Endothelial cell of umbilical vein (primary cell): ENCODE results near the gene CACNA2D2. TPM values are rescaled to one million over a fixed set of nuclear protein-coding genes. Genes with fewer than 3 reads are reported as not detected.

ENCODE experiments used
- BruUV-seq: library from RNA; stranded (reverse); fragments of 400-500 nt; replicated peaks from 2 replicates; lab custom pipeline; 2021; lab: Mats Ljungman, UMichigan
- CTCF ChIA-PET: fragments of 300-600, 350-600 bp; sonication (Branson Sonifier 250); formaldehyde crosslinking; loops from one replicate; lab custom pipeline; 2021; ENCODE audit warnings: antibody characterized with exemption, inconsistent platforms; lab: Charles Lee
- POLR2A ChIA-PET: fragments of 300-600, 350-600 bp; sonication (Branson Sonifier 250); formaldehyde crosslinking; loops from one replicate; lab custom pipeline; 2021; ENCODE audit warnings: antibody characterized with exemption, inconsistent platforms; lab: Charles Lee
- DNase-seq: peaks from one replicate; pipeline ENCODE4 v3.0.0-alpha.2; 2011; ENCODE audit warnings: low read depth, low spot score
- FAIRE-seq: peaks from 2 replicates; lab custom pipeline; 2011; peaks lifted over from hg19 to GRCh38; lab: Jason Lieb, UNC
- H2AFZ ChIP-seq: 2 replicates; pipeline ENCODE4 v1.6.0; 2012; ENCODE audit warnings: low read depth, low read length, control low read depth, inconsistent platforms
- H3K27ac ChIP-seq: 2 replicates; pipeline ENCODE4 v1.5.1; 2011; ENCODE audit warnings: low read depth, mild to moderate bottlenecking, control low read depth, low read length, moderate library complexity; ENCODE audit not compliant: insufficient read depth
- H3K27me3 ChIP-seq, 2 experiments: 2 replicates each; pipeline versions ENCODE4 v1.6.0 to v1.6.1; 2011; ENCODE audit warnings: low read length in 2 of 2, mixed read lengths in 1 of 2; ENCODE audit not compliant: control insufficient read depth in 2 of 2, insufficient read depth in 2 of 2
- H3K36me3 ChIP-seq, 2 experiments: 2 replicates in 1 of 2; 3 replicates in 1 of 2; pipeline ENCODE4 v1.5.1; 2011; ENCODE audit warnings: low read length in 2 of 2, mild to moderate bottlenecking in 1 of 2, moderate library complexity in 1 of 2; ENCODE audit not compliant: control insufficient read depth in 2 of 2, insufficient read depth in 2 of 2; ENCODE audit errors: extremely low read depth in 1 of 2
- H3K4me1 ChIP-seq: 3 replicates; pipeline ENCODE4 v1.5.1; 2011; ENCODE audit warnings: mild to moderate bottlenecking, low read length; ENCODE audit not compliant: control insufficient read depth, insufficient read depth; ENCODE audit errors: extremely low read depth
- H3K4me2 ChIP-seq: 2 replicates; pipeline ENCODE4 v1.6.1; 2011; ENCODE audit warnings: low read length, control low read depth, mixed read lengths; ENCODE audit not compliant: insufficient read depth
- H3K4me3 ChIP-seq, 3 experiments: fragments of 200-600 bp in 1 of 3; sonication (generic), shearing (Covaris generic) in 1 of 3; replicated peaks in 1 of 3; 2 replicates each; pipeline ENCODE4 v1.5.1; 2011 to 2016; ENCODE audit warnings: control low read depth in 3 of 3, low read length in 3 of 3, mild to moderate bottlenecking in 2 of 3, inconsistent platforms in 1 of 3, low read depth in 1 of 3, moderate library complexity in 1 of 3; ENCODE audit not compliant: insufficient read depth in 1 of 3
- H3K79me2 ChIP-seq: 2 replicates; pipeline ENCODE4 v1.6.0; 2012; ENCODE audit warnings: low read length, inconsistent platforms; ENCODE audit not compliant: control insufficient read depth, insufficient read depth
- H3K9ac ChIP-seq: replicated peaks from 2 replicates; pipeline ENCODE3; 2011; ENCODE audit warnings: low read length, control low read depth; ENCODE audit not compliant: insufficient read depth; ENCODE audit errors: extremely low read depth
- H3K9me1 ChIP-seq: replicated peaks from 3 replicates; pipeline ENCODE4 v1.6.0; 2011; ENCODE audit warnings: mild to moderate bottlenecking, low read length; ENCODE audit not compliant: control insufficient read depth, insufficient read depth; ENCODE audit errors: extremely low read depth
- H3K9me3 ChIP-seq: replicated peaks from 2 replicates; pipeline ENCODE4 v1.5.1; 2012; ENCODE audit warnings: low read length, inconsistent platforms; ENCODE audit not compliant: control insufficient read depth, insufficient read depth
- H4K20me1 ChIP-seq: replicated peaks from 2 replicates; pipeline ENCODE3; 2011; ENCODE audit warnings: mild to moderate bottlenecking, low read length; ENCODE audit not compliant: control insufficient read depth, insufficient read depth; ENCODE audit errors: extremely low read depth
- EZH2 ChIP-seq: IDR thresholded peaks from 2 replicates; pipeline ENCODE4 v1.6.1; 2012; ENCODE audit warnings: borderline replicate concordance, low read depth, mild to moderate bottlenecking, moderate library complexity, low read length, inconsistent platforms; ENCODE audit not compliant: severe bottlenecking
- FOS ChIP-seq: IDR thresholded peaks from 2 replicates; pipeline ENCODE4 v1.6.1; 2011; ENCODE audit warnings: mild to moderate bottlenecking, low read length, moderate library complexity, borderline replicate concordance; ENCODE audit not compliant: insufficient read depth
- GATA2 ChIP-seq: IDR thresholded peaks from 2 replicates; pipeline ENCODE4 v1.7.0; 2011; ENCODE audit warnings: low read depth, mild to moderate bottlenecking, moderate library complexity, mixed read lengths, low read length; ENCODE audit not compliant: insufficient read length, insufficient read depth
- JUN ChIP-seq: IDR thresholded peaks from 2 replicates; pipeline ENCODE4 v1.6.1; 2011; ENCODE audit warnings: borderline replicate concordance, low read depth; ENCODE audit not compliant: insufficient read length, insufficient read depth
- MYC ChIP-seq: IDR thresholded peaks from one replicate; pipeline ENCODE4 v1.6.1; 2011; ENCODE audit warnings: mild to moderate bottlenecking, low read depth, low read length
- POLR2A ChIP-seq: IDR thresholded peaks from 2 replicates; pipeline ENCODE4 v1.6.1; 2012; ENCODE audit warnings: low read depth, mild to moderate bottlenecking, control low read depth, low read length
- POLR2AphosphoS5 ChIP-seq: IDR thresholded peaks from 2 replicates; pipeline ENCODE4 v1.6.1; 2012; ENCODE audit warnings: low read depth, mild to moderate bottlenecking, control low read depth, low read length, moderate library complexity; ENCODE audit not compliant: insufficient read depth
- dilution Hi-C: fragments of 300-500 bp; cut with MboI; formaldehyde crosslinking; loops from one replicate; pipeline ENCODE4 v1.15.0; 2019; ENCODE audit warnings: low sequenced_read_pairs; ENCODE audit not compliant: extremely low pct_ligation_motif_present
- intact Hi-C: fragments of 100-400 bp; cut with micrococcal nuclease; formaldehyde crosslinking; loops from one replicate; pipeline ENCODE4 v1.10.0; 2022
- polyA plus RNA-seq, 4 experiments: library from polyadenylated mRNA; depleted of rRNA in 3 of 4; stranded (reverse) in 3 of 4; unstranded in 1 of 4; fragments of >200 nt; gene quantifications; 2 replicates each; pipeline versions ENCODE4 v1.2.1 to v1.2.3, GENCODE V29; 2011 to 2012; ENCODE audit warnings: missing spikeins in 1 of 4
- total RNA-seq: library from RNA; stranded (reverse); gene quantifications from 2 replicates; pipeline ENCODE4 v1.2.3, GENCODE V29; 2021
- TF ChIP-seq, protein P1 (sequence below), 2 donors: IDR thresholded peaks; 1 replicate in 1 of 2; 2 replicates in 1 of 2; pipeline ENCODE4 v1.5.1; 2011; ENCODE audit warnings: low read length in 2 of 2, mild to moderate bottlenecking in 2 of 2, moderate library complexity in 2 of 2, control low read depth in 1 of 2, inconsistent platforms in 1 of 2, low read depth in 1 of 2; ENCODE audit not compliant: insufficient read depth in 1 of 2; ENCODE audit errors: extremely low read depth in 1 of 2
- TF ChIP-seq, protein P2 (sequence below): IDR thresholded peaks from 2 replicates; pipeline ENCODE4 v1.6.1; 2011; ENCODE audit not compliant: insufficient read depth, insufficient read length

CACNA2D2 gene
- total and polyA plus RNA-seq, 2 donors (not counting 3 experiments of a cell fraction or from before 2014, with no cell fraction given) = 0.15 TPM; not detected in 1

GRCh38 chr3:50340147-50340447, 163.3 kb downstream of the CACNA2D2 start:
- H3K4me2 ChIP-seq = peak overlapping the region; percentile 33
- peaks cover 20% of the 10 kb centered on the region for H3K79me2 ChIP-seq
- no peak for FAIRE-seq
- H4K20me1 ChIP-seq = no peaks in the 10 kb centered on the region
- no peaks in the 10 kb centered on the region for H3K36me3 ChIP-seq
- peaks cover 23% of the 10 kb centered on the region for H3K4me1 ChIP-seq
- no peaks in the 10 kb centered on the region for H3K9me1 ChIP-seq
- ChIA-PET CTCF (interaction anchor here (1.0 to 2.4 kb wide), 3 partner anchors 13 to 202 kb away, joined by 3 to 6 read pairs (median 3); partner anchors contain the start of gene HYAL2), POLR2A (no interaction called here)
- no peak overlapping the region for H3K4me3 ChIP-seq
- H3K27ac ChIP-seq = no peak overlapping the region
- no peaks in the 10 kb centered on the region for H3K27me3 ChIP-seq
- intact Hi-C loops (no loop called here), dilution Hi-C loops (no loop called here)
- no peaks in the 10 kb centered on the region for H3K9me3 ChIP-seq
- H3K9ac ChIP-seq = no peak overlapping the region
- no peak for TF ChIP-seq POLR2AphosphoS5
- no peak for TF ChIP-seq JUN
- TF ChIP-seq MYC = no peak
- TF ChIP-seq EZH2 = no peak
- TF ChIP-seq GATA2 = no peak
- no peak for TF ChIP-seq FOS
- TF ChIP-seq, protein P1, sequence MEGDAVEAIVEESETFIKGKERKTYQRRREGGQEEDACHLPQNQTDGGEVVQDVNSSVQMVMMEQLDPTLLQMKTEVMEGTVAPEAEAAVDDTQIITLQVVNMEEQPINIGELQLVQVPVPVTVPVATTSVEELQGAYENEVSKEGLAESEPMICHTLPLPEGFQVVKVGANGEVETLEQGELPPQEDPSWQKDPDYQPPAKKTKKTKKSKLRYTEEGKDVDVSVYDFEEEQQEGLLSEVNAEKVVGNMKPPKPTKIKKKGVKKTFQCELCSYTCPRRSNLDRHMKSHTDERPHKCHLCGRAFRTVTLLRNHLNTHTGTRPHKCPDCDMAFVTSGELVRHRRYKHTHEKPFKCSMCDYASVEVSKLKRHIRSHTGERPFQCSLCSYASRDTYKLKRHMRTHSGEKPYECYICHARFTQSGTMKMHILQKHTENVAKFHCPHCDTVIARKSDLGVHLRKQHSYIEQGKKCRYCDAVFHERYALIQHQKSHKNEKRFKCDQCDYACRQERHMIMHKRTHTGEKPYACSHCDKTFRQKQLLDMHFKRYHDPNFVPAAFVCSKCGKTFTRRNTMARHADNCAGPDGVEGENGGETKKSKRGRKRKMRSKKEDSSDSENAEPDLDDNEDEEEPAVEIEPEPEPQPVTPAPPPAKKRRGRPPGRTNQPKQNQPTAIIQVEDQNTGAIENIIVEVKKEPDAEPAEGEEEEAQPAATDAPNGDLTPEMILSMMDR (IDR thresholded peaks at IDR 0.05; ENCODE audit: extremely low read depth in 1 of 2, insufficient read depth in 1 of 2, low read depth in 1 of 2, low read length in 2 of 2) = no peak
- TF ChIP-seq, protein P2, sequence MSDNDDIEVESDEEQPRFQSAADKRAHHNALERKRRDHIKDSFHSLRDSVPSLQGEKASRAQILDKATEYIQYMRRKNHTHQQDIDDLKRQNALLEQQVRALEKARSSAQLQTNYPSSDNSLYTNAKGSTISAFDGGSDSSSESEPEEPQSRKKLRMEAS = no peak
- no peak for TF ChIP-seq POLR2A
- H2AFZ ChIP-seq = peak overlapping the region; percentile 79
- DNase-seq = no peak
- BruUV-seq = no TSS peak
